Transverse colon (tissue), 4 donors: ENCODE results near the gene KIF16B. TPM values are rescaled to one million over a fixed set of nuclear protein-coding genes. Genes with fewer than 3 reads are reported as not detected.

Source experiments
- DNase-seq: peaks from one replicate; pipeline ENCODE4 v3.0.0-alpha.2; 2019
- H3K27ac ChIP-seq, 4 donors: fragments of 200-600 bp; sonication (generic); 2 replicates each; pipeline ENCODE4 v1.5.1; 2016 to 2018; ENCODE audit warnings: inconsistent platforms in 4 of 4
- H3K27me3 ChIP-seq: fragments of 200-600 bp; sonication (generic); 2 replicates; pipeline ENCODE4 v1.5.1; 2017; ENCODE audit warnings: inconsistent platforms
- H3K36me3 ChIP-seq, 4 donors: fragments of 200-600 bp; sonication (generic); 2 replicates each; pipeline ENCODE4 v1.5.1; 2017 to 2019; ENCODE audit warnings: inconsistent platforms in 4 of 4
- H3K4me1 ChIP-seq, 4 donors: fragments of 200-600 bp; sonication (generic); 2 replicates each; pipeline ENCODE4 v1.5.1; 2017 to 2020; ENCODE audit warnings: inconsistent platforms in 4 of 4
- H3K4me3 ChIP-seq, 4 donors: fragments of 200-600 bp; sonication (generic); 1 replicate in 1 of 4; 2 replicates in 3 of 4; pipeline versions ENCODE4 v1.5.1 to v1.6.1; 2017 to 2019; ENCODE audit warnings: inconsistent platforms in 4 of 4
- H3K9me3 ChIP-seq, 2 donors: fragments of 200-600 bp; sonication (generic); 2 replicates each; pipeline ENCODE4 v1.5.1; 2017 to 2019; ENCODE audit warnings: inconsistent platforms in 2 of 2
- EP300 ChIP-seq: sonication (generic); formaldehyde crosslinking; IDR thresholded peaks from one replicate; pipeline ENCODE4 v1.6.1; 2017; ENCODE audit warnings: antibody characterized with exemption, low read depth
- POLR2A ChIP-seq: fragments of 450-650 bp; IDR thresholded peaks from one replicate; pipeline ENCODE4 v1.6.1; 2016; ENCODE audit warnings: antibody characterized with exemption, mild to moderate bottlenecking, moderate library complexity
- POLR2AphosphoS5 ChIP-seq, 3 donors: sonication (generic); formaldehyde crosslinking; IDR thresholded peaks; one replicate each; pipeline ENCODE4 v1.6.1; 2016; ENCODE audit warnings: antibody characterized with exemption in 3 of 3
- WGBS, 2 donors: methylation state at CpG; one replicate each; pipeline ENCODE4 v1.1.5; 2018; ENCODE audit warnings: low coverage in 1 of 2; 5-methylcytosine and 5-hydroxymethylcytosine counted together
- in situ Hi-C, 4 donors: fragments of 200-750 bp; cut with MboI; loops; one replicate each; pipeline versions ENCODE4 v1.15.0 to v1.15.1; 2017; ENCODE audit warnings: low sequenced_read_pairs in 3 of 4, low pct_ligation_motif_present in 1 of 4, low pct_unique_long_range_greater_than_20kb in 1 of 4
- intact Hi-C: fragments of 100-400 bp; cut with DNase I; formaldehyde crosslinking; loops from one replicate; pipeline ENCODE4 v1.15.1; 2023; ENCODE audit warnings: low total_unique reads
- total RNA-seq, 4 donors: library from RNA; depleted of rRNA; stranded (reverse); fragments of >200 nt; gene quantifications; one replicate each; pipeline ENCODE4 v1.1.0, GENCODE V29; 2016
- TF ChIP-seq, protein P1 (sequence below), 5 experiments: fragments of 200-600 bp in 3 of 5; fragments of 450-650 bp in 2 of 5; sonication (generic) in 3 of 5; IDR thresholded peaks; 1 replicate in 2 of 5; 2 replicates in 3 of 5; pipeline ENCODE4 v1.5.1; 2016 to 2017; ENCODE audit warnings: antibody characterized with exemption in 5 of 5, inconsistent platforms in 3 of 5, mild to moderate bottlenecking in 2 of 5, moderate library complexity in 1 of 5

Gene KIF16B
- total RNA-seq, 4 donors from 2014 or later, result 82.7 to 154 (median 90.1) TPM

DNA sequence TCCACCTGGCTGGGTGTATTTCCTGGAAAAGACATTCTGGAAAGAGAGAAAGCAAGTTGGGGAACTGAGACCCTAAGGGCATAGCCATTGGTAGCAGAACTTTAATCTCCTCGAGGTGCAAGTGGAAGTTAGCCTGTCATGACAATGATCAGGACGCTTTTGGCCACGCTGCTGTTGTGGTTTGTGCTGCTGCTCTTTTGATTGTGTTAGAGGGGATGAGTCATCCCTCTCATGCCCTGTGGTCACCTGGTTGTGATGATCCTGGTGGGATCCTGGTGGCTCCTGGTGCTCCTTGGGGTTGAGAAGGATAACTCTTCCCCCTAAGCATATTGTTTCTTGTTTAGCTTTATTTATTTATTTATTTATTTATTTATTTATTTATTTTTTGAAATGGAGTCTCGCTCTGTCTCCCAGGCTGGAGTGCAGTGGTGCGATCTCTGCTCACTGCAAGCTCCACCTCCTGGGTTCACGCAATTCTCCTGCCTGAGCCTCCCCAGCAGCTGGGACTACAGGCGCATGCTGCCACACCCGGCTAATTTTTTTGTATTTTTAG, 350.3 kb downstream of the KIF16B start:
- in situ Hi-C loops (no loop called here), intact Hi-C loops (no loop called here)
- no peaks in the 10 kb centered on the region for H3K9me3 ChIP-seq
- no peaks in the 10 kb centered on the region for H3K27me3 ChIP-seq
- H3K4me3 ChIP-seq, result no peak overlapping the region
- TF ChIP-seq POLR2AphosphoS5 (IDR thresholded peaks at IDR 0.05), result no peak
- TF ChIP-seq, protein P1, sequence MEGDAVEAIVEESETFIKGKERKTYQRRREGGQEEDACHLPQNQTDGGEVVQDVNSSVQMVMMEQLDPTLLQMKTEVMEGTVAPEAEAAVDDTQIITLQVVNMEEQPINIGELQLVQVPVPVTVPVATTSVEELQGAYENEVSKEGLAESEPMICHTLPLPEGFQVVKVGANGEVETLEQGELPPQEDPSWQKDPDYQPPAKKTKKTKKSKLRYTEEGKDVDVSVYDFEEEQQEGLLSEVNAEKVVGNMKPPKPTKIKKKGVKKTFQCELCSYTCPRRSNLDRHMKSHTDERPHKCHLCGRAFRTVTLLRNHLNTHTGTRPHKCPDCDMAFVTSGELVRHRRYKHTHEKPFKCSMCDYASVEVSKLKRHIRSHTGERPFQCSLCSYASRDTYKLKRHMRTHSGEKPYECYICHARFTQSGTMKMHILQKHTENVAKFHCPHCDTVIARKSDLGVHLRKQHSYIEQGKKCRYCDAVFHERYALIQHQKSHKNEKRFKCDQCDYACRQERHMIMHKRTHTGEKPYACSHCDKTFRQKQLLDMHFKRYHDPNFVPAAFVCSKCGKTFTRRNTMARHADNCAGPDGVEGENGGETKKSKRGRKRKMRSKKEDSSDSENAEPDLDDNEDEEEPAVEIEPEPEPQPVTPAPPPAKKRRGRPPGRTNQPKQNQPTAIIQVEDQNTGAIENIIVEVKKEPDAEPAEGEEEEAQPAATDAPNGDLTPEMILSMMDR (IDR thresholded peaks at IDR 0.05), result no peak
- no peak for TF ChIP-seq EP300
- no peak for TF ChIP-seq POLR2A
- WGBS, 2 donors, result 80 to 93% methylated on average over 5 to 8 of the region's 8 CpGs
- H3K36me3 ChIP-seq, result no peaks in the 10 kb centered on the region
- no peaks in the 10 kb centered on the region for H3K4me1 ChIP-seq
- DNase-seq, result no peak
- H3K27ac ChIP-seq, result no peak overlapping the region

Other genes starting within 250 kb of the KIF16B start
- gene SNRPB2, start 156.6 kb upstream of the KIF16B start, total RNA-seq, result 10 to 100 TPM; 20.3 to 52.1 (median 30.9) TPM
- not detected for gene OTOR, start 174.9 kb upstream of the KIF16B start, total RNA-seq